Measurements from ENCODE around the gene ITM2A.

ITM2A gene

DNA sequence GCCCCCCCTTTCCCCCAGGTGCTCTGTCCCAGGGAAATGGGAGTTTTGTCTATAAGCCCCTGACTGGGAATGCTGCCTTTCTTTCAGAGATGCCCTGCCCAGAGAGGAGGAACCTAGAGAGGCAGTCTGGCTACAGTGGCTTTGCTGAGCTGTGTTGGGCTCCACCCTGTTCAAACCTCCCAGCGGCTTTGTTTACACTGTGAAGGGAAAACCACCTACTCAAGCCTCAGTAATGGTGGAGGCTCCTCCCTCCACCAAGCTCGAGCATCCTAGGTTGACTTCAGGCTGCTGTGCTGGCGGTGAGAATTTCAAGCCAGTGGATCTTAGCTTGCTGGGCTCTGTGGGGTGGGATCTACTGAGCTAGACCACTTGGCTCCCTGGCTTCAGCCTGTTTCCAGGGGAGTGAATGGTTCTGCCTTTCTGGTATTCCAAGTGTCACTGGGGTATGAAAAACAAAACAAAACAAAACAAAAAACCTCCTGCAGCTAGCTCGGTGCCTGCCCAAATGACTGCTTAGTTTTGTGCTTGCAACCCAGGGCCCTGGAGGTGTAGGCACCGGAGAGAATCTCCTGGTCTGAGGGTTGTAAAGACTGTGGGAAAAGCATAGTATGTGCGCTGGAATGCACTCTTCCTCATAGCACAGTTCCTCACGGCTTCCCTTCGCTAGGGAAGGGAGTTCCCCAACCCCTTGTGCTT is 41.7 kb downstream of the ITM2A start:
- TF ChIP-seq CTCF (IDR thresholded peaks at IDR 0.05; ENCODE audit: low read depth, low read length): no peak

More for the DNA sequence above, 41.7 kb downstream of the ITM2A start:
- no peak overlapping the region for H3K4me3 ChIP-seq (ENCODE audit: low read depth, low read length)
